Right lobe of liver (tissue), 4 donors: ENCODE data around the gene BTF3.

ENCODE experiments used
- POLR2A ChIP-seq: fragments of 450-650 bp; IDR thresholded peaks from one replicate; pipeline ENCODE4 v1.6.1; 2017; ENCODE audit warnings: antibody characterized with exemption, mild to moderate bottlenecking
- TF ChIP-seq, protein P1 (sequence below), 4 donors: fragments of 200-600 bp in 3 of 4; fragments of 450-650 bp in 1 of 4; IDR thresholded peaks; one replicate each; pipeline versions ENCODE4 v1.5.1 to v1.8.0; 2016 to 2022; ENCODE audit warnings: antibody characterized with exemption in 4 of 4, mild to moderate bottlenecking in 2 of 4
- donor health status: DM: no; HTN: no; CAD: no.
- donor health status: DM: no; HTN: no; CAD: no.
- donor health status: DM: no; HTN: yes; CAD: no.

DNA sequence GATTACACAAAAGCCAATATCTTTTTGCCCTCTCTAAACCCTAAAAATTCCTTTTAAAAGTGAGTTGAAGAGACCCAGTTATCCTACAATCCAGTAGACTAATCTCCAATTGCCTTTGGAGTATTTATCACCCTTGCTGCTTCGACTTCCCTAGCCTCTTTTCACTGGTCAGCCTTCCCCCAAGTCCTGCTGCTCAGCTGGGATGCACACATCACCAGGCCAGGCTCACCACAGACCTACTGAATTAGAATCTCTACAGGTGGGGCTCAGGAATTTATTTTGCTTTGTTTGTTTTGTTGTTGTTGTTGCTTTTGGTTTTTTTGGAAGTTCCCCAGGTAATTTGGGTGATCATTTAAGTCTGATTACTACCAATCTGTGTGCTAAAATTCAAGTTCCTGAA, 38.1 kb upstream of the BTF3 start:
- TF ChIP-seq, protein P1, sequence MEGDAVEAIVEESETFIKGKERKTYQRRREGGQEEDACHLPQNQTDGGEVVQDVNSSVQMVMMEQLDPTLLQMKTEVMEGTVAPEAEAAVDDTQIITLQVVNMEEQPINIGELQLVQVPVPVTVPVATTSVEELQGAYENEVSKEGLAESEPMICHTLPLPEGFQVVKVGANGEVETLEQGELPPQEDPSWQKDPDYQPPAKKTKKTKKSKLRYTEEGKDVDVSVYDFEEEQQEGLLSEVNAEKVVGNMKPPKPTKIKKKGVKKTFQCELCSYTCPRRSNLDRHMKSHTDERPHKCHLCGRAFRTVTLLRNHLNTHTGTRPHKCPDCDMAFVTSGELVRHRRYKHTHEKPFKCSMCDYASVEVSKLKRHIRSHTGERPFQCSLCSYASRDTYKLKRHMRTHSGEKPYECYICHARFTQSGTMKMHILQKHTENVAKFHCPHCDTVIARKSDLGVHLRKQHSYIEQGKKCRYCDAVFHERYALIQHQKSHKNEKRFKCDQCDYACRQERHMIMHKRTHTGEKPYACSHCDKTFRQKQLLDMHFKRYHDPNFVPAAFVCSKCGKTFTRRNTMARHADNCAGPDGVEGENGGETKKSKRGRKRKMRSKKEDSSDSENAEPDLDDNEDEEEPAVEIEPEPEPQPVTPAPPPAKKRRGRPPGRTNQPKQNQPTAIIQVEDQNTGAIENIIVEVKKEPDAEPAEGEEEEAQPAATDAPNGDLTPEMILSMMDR (IDR thresholded peaks at IDR 0.05) = no peak
- no peak for TF ChIP-seq POLR2A
